CD4-positive, CD25-positive, alpha-beta regulatory T cell (primary cell): Measurements from ENCODE around the gene ADAP1. TPM values are rescaled to one million over a fixed set of nuclear protein-coding genes. Genes with fewer than 3 reads are reported as not detected.

Experiments used
- ATAC-seq, 2 donors: fragments of 150-1000 bp; cut with Tn5 transposase; one replicate each; pipeline ENCODE4 v1.10.0; 2021; ENCODE audit warnings: low read depth in 2 of 2, moderate number of reproducible peaks in 2 of 2, moderate library complexity in 1 of 2
- DNase-seq, 3 donors: peaks; one replicate each; pipeline versions ENCODE4 v3.0.0 to v3.0.0-alpha.2; 2012 to 2022; ENCODE audit warnings: mixed read lengths in 1 of 3
- H3K27ac ChIP-seq: one replicate; pipeline ENCODE4 v1.7.0; 2013; ENCODE audit warnings: mild to moderate bottlenecking, low read length; ENCODE audit not compliant: insufficient read depth, poor library complexity, severe bottlenecking
- H3K27me3 ChIP-seq: one replicate; pipeline ENCODE4 v1.7.0; 2013; ENCODE audit warnings: low read length; ENCODE audit not compliant: control insufficient read depth, insufficient read depth
- H3K36me3 ChIP-seq: one replicate; pipeline ENCODE4 v1.7.0; 2013; ENCODE audit warnings: mild to moderate bottlenecking, low read length, moderate library complexity; ENCODE audit not compliant: control insufficient read depth, insufficient read depth
- H3K4me1 ChIP-seq: 2 replicates; pipeline ENCODE4 v1.7.0; 2013; ENCODE audit warnings: mild to moderate bottlenecking, low read length; ENCODE audit not compliant: insufficient read depth, control insufficient read depth, poor library complexity, severe bottlenecking
- H3K4me3 ChIP-seq: one replicate; pipeline ENCODE4 v1.7.0; 2013; ENCODE audit warnings: low read depth, mild to moderate bottlenecking, low read length, moderate library complexity
- H3K9me3 ChIP-seq, 2 experiments: 1 replicate in 1 of 2; 2 replicates in 1 of 2; pipeline ENCODE4 v1.7.0; 2013; ENCODE audit warnings: low read length in 2 of 2, mild to moderate bottlenecking in 1 of 2, moderate library complexity in 1 of 2; ENCODE audit not compliant: control insufficient read depth in 2 of 2
- H3K27ac Mint-ChIP-seq, 3 donors: one replicate each; pipeline ENCODE4 v1.8.0; 2020 to 2022; ENCODE audit warnings: mild to moderate bottlenecking in 3 of 3, mixed read lengths in 3 of 3, moderate library complexity in 2 of 3
- H3K27me3 Mint-ChIP-seq: one replicate; pipeline ENCODE4 v1.8.0; 2022; ENCODE audit warnings: mild to moderate bottlenecking, mixed read lengths
- H3K36me3 Mint-ChIP-seq: one replicate; pipeline ENCODE4 v1.8.0; 2020; ENCODE audit warnings: mixed read lengths
- H3K4me1 Mint-ChIP-seq, 4 donors: one replicate each; pipeline ENCODE4 v1.8.0; 2020 to 2022; ENCODE audit warnings: mixed read lengths in 4 of 4, mild to moderate bottlenecking in 1 of 4
- H3K4me3 Mint-ChIP-seq, 4 donors: one replicate each; pipeline ENCODE4 v1.8.0; 2020 to 2022; ENCODE audit warnings: mild to moderate bottlenecking in 4 of 4, mixed read lengths in 4 of 4, moderate library complexity in 3 of 4
- H3K9me3 Mint-ChIP-seq, 7 donors: one replicate each; pipeline ENCODE4 v1.8.0; 2020 to 2022; ENCODE audit warnings: mixed read lengths in 7 of 7, mild to moderate bottlenecking in 3 of 7, moderate library complexity in 2 of 7
- polyA plus RNA-seq, 4 donors: library from polyadenylated mRNA; unstranded; fragments of 300-500 nt; fragmentation: Illumina TruSeq; gene quantifications; one replicate each; pipeline ENCODE4 v1.2.3, GENCODE V29; 2021
- total RNA-seq: library from RNA; stranded (reverse); gene quantifications from one replicate; pipeline ENCODE4 v1.2.3, GENCODE V29; 2022

Gene ADAP1
- total and polyA plus RNA-seq, 5 donors from 2014 or later, result 2.9 to 8.8 (median 5.5) TPM

GRCh38 chr7:979886-980571, 25.5 kb upstream of the ADAP1 start:
- Mint-ChIP-seq H3K27ac (no peak overlapping the region), H3K36me3 (no peaks in the 10 kb centered on the region), H3K9me3 (no peaks in the 10 kb centered on the region), H3K27me3 (no peaks in the 10 kb centered on the region), H3K4me3 (peak overlapping the region in 1 of 4 donors; percentile 29), H3K4me1 (no peaks in the 10 kb centered on the region)
- Histone ChIP-seq H3K27ac (no peak overlapping the region), H3K9me3 (no peaks in the 10 kb centered on the region), H3K27me3 (no peaks in the 10 kb centered on the region), H3K4me3 (no peak overlapping the region), H3K36me3 (no peaks in the 10 kb centered on the region), H3K4me1 (peaks cover 5% of the 10 kb centered on the region)
- ATAC-seq (no peak), DNase-seq (no peak)

- no peaks in the 10 kb centered on the region for H3K27me3 ChIP-seq
- no peak overlapping the region for H3K27ac Mint-ChIP-seq
- no peaks in the 10 kb centered on the region for H3K9me3 ChIP-seq
- no peak overlapping the region for H3K4me3 ChIP-seq
- no peaks in the 10 kb centered on the region for H3K36me3 Mint-ChIP-seq
- H3K4me1 Mint-ChIP-seq, result peaks cover 0 to 8% (median 4%) of the 10 kb centered on the region in 4 donors
- peaks cover 0 to under 1% (median 0%) of the 10 kb centered on the region in 7 donors for H3K9me3 Mint-ChIP-seq
- no peak for ATAC-seq
- H3K36me3 ChIP-seq, result no peaks in the 10 kb centered on the region
- no peak for DNase-seq
- no peak overlapping the region for H3K27ac ChIP-seq
- peaks cover 13% of the 10 kb centered on the region for H3K4me1 ChIP-seq
- peaks cover 4% of the 10 kb centered on the region for H3K27me3 Mint-ChIP-seq
- H3K4me3 Mint-ChIP-seq, result no peak overlapping the region
Observed at GRCh38 chr7:979151-979550, 24.7 kb upstream of the ADAP1 start.

GRCh38 chr7:978416-979091, 24.1 kb upstream of the ADAP1 start:
- peaks cover 0 to 11% (median 4%) of the 10 kb centered on the region in 4 donors for H3K4me1 Mint-ChIP-seq
- Histone ChIP-seq H3K9me3 (no peaks in the 10 kb centered on the region), H3K27me3 (no peaks in the 10 kb centered on the region), H3K4me1 (peaks cover 19% of the 10 kb centered on the region), H3K36me3 (no peaks in the 10 kb centered on the region), H3K4me3 (no peak overlapping the region), H3K27ac (no peak overlapping the region)
- ATAC-seq (no peak), DNase-seq (no peak)
- no peak overlapping the region for H3K27ac Mint-ChIP-seq
- H3K27me3 Mint-ChIP-seq, result peaks cover 4% of the 10 kb centered on the region
- H3K36me3 Mint-ChIP-seq, result no peaks in the 10 kb centered on the region
- no peak overlapping the region for H3K4me3 Mint-ChIP-seq
- H3K9me3 Mint-ChIP-seq, result peaks cover 0 to 1% (median 0%) of the 10 kb centered on the region in 7 donors

GRCh38 chr7:978049-978346, 23.5 kb upstream of the ADAP1 start:
- H3K27me3 ChIP-seq, result no peaks in the 10 kb centered on the region
- Mint-ChIP-seq H3K27ac (no peak overlapping the region), H3K36me3 (no peaks in the 10 kb centered on the region), H3K27me3 (peaks cover 4% of the 10 kb centered on the region), H3K4me3 (peak overlapping the region in 3 of 4 donors; percentile 4 to 36 (median 24)), H3K4me1 (peaks cover 0 to 17% (median 6%) of the 10 kb centered on the region in 4 donors), H3K9me3 (peaks cover 0 to 1% (median 0%) of the 10 kb centered on the region in 7 donors)
- H3K27ac ChIP-seq, result no peak overlapping the region
- peaks cover 24% of the 10 kb centered on the region for H3K4me1 ChIP-seq
- DNase-seq (no peak), ATAC-seq (no peak)
- no peaks in the 10 kb centered on the region for H3K9me3 ChIP-seq
- peaks cover 4% of the 10 kb centered on the region for H3K36me3 ChIP-seq
- H3K4me3 ChIP-seq, result no peak overlapping the region

- Histone ChIP-seq H3K4me1 (peaks cover 28% of the 10 kb centered on the region), H3K27ac (no peak overlapping the region), H3K36me3 (peaks cover 9% of the 10 kb centered on the region), H3K9me3 (no peaks in the 10 kb centered on the region), H3K4me3 (no peak overlapping the region), H3K27me3 (no peaks in the 10 kb centered on the region)
- peaks cover 0 to 22% (median 10%) of the 10 kb centered on the region in 4 donors for H3K4me1 Mint-ChIP-seq
- no peak overlapping the region for H3K27ac Mint-ChIP-seq
- H3K4me3 Mint-ChIP-seq, result peak overlapping the region in 3 of 4 donors; percentile 24 to 36 (median 30)
- no peaks in the 10 kb centered on the region for H3K36me3 Mint-ChIP-seq
- H3K27me3 Mint-ChIP-seq, result peaks cover 4% of the 10 kb centered on the region
- no peak for ATAC-seq
- no peak for DNase-seq
- peaks cover 0 to 1% (median 0%) of the 10 kb centered on the region in 7 donors for H3K9me3 Mint-ChIP-seq
Observed at GRCh38 chr7:977326-978048, 23.0 kb upstream of the ADAP1 start.

GRCh38 chr7:976901-977325, 22.4 kb upstream of the ADAP1 start:
- peaks cover 31% of the 10 kb centered on the region for H3K4me1 ChIP-seq
- no peak overlapping the region for H3K27ac ChIP-seq
- H3K4me3 ChIP-seq, result no peak overlapping the region
- Mint-ChIP-seq H3K4me3 (peak overlapping the region in 2 of 4 donors; percentile 32 to 91), H3K27ac (no peak overlapping the region), H3K27me3 (peaks cover 4% of the 10 kb centered on the region), H3K36me3 (peaks cover 2% of the 10 kb centered on the region), H3K9me3 (peaks cover 0 to 1% (median 0%) of the 10 kb centered on the region in 7 donors), H3K4me1 (peaks cover 0 to 28% (median 15%) of the 10 kb centered on the region in 4 donors)
- H3K36me3 ChIP-seq, result peaks cover 15% of the 10 kb centered on the region
- H3K9me3 ChIP-seq, result no peaks in the 10 kb centered on the region
- ATAC-seq (no peak), DNase-seq (no peak)
- no peaks in the 10 kb centered on the region for H3K27me3 ChIP-seq

GRCh38 chr7:975702-976473, 21.4 kb upstream of the ADAP1 start:
- H3K27me3 Mint-ChIP-seq, result peaks cover 4% of the 10 kb centered on the region
- H3K36me3 ChIP-seq, result peaks cover 23% of the 10 kb centered on the region
- H3K9me3 ChIP-seq, result no peaks in the 10 kb centered on the region
- peaks cover 8% of the 10 kb centered on the region for H3K36me3 Mint-ChIP-seq
- ATAC-seq, result no peak
- DNase-seq, result no peak
- H3K4me1 Mint-ChIP-seq, result peaks cover 0 to 35% (median 18%) of the 10 kb centered on the region in 4 donors
- peak overlapping the region; percentile 70 to 97 (median 85) for H3K4me3 Mint-ChIP-seq
- H3K9me3 Mint-ChIP-seq, result peaks cover 0 to 1% (median 0%) of the 10 kb centered on the region in 7 donors
- H3K27ac Mint-ChIP-seq, result peak overlapping the region in 2 of 3 donors; percentile 25 to 41
- no peaks in the 10 kb centered on the region for H3K27me3 ChIP-seq
- no peak overlapping the region for H3K4me3 ChIP-seq
- peak overlapping the region; percentile 99 for H3K27ac ChIP-seq
- peaks cover 35% of the 10 kb centered on the region for H3K4me1 ChIP-seq
